GM21447 (cell line): ENCODE results near the gene YEATS2.

Experiments
- ATAC-seq: cut with Tn5 transposase; IDR thresholded peaks from one replicate; pipeline ENCODE4 v1.9.1; 2021; ENCODE audit not compliant: unreplicated experiment

Gene YEATS2

GRCh38 chr3:183828538-183828870, 130.9 kb downstream of the YEATS2 start:
- no peak for ATAC-seq

- ATAC-seq, result no peak
These were observed 131.9 kb downstream of the YEATS2 start for GRCh38 chr3:183829466-183829865.

- no peak for ATAC-seq
These were observed 132.6 kb downstream of the YEATS2 start for GRCh38 chr3:183830187-183830586.

- no peak for ATAC-seq
These were observed 135.9 kb downstream of the YEATS2 start for GRCh38 chr3:183833516-183833915.

- ATAC-seq, result no peak
These were observed 139.8 kb downstream of the YEATS2 start for GRCh38 chr3:183837390-183837789.

- no peak for ATAC-seq
These were observed 140.3 kb downstream of the YEATS2 start for GRCh38 chr3:183837894-183838293.

- ATAC-seq, result no peak
These were observed 142.2 kb downstream of the YEATS2 start for GRCh38 chr3:183839751-183840150.

GRCh38 chr3:183844606-183845005, 147.0 kb downstream of the YEATS2 start:
- ATAC-seq, result no peak

GRCh38 chr3:183845090-183845489, 147.5 kb downstream of the YEATS2 start:
- no peak for ATAC-seq

- ATAC-seq, result no peak
These were observed 148.2 kb downstream of the YEATS2 start for GRCh38 chr3:183845608-183846288.

GRCh38 chr3:183854318-183855035, 156.9 kb downstream of the YEATS2 start:
- no peak for ATAC-seq

- no peak for ATAC-seq
These were observed 160.3 kb downstream of the YEATS2 start for GRCh38 chr3:183857863-183858262.
